GM21360 (cell line): Measurements from ENCODE around the gene COL23A1.

Experiments
- ATAC-seq: cut with Tn5 transposase; IDR thresholded peaks from one replicate; pipeline ENCODE4 v1.9.1; 2021; ENCODE audit warnings: mild to moderate bottlenecking, moderate library complexity; ENCODE audit not compliant: unreplicated experiment

COL23A1 gene

GRCh38 chr5:178348356-178349074 lies 241.7 kb downstream of the COL23A1 start:
- ATAC-seq: no peak

GRCh38 chr5:178347956-178348355 lies 242.2 kb downstream of the COL23A1 start:
- ATAC-seq: no peak

GRCh38 chr5:178346607-178347334 lies 243.4 kb downstream of the COL23A1 start:
- no peak for ATAC-seq

GRCh38 chr5:178343306-178343705 lies 246.9 kb downstream of the COL23A1 start:
- ATAC-seq: no peak

GRCh38 chr5:178341851-178342140 lies 248.4 kb downstream of the COL23A1 start:
- ATAC-seq: no peak

GRCh38 chr5:178341091-178341850 lies 248.9 kb downstream of the COL23A1 start:
- no peak for ATAC-seq

- no peak for ATAC-seq
Observed at GRCh38 chr5:178340637-178341036, 249.6 kb downstream of the COL23A1 start.

- no peak for ATAC-seq
Observed at GRCh38 chr5:178340187-178340586, 250.0 kb downstream of the COL23A1 start.

- ATAC-seq: no peak
Observed at GRCh38 chr5:178339272-178339671, 250.9 kb downstream of the COL23A1 start.

- ATAC-seq: no peak
Observed at GRCh38 chr5:178338750-178339144, 251.4 kb downstream of the COL23A1 start.

GRCh38 chr5:178338126-178338749 lies 252.0 kb downstream of the COL23A1 start:
- ATAC-seq: no peak

GRCh38 chr5:178337334-178337741 lies 252.9 kb downstream of the COL23A1 start:
- no peak for ATAC-seq

GRCh38 chr5:178336889-178337288 lies 253.3 kb downstream of the COL23A1 start:
- ATAC-seq: no peak

GRCh38 chr5:178335302-178336030 lies 254.7 kb downstream of the COL23A1 start:
- ATAC-seq: no peak

GRCh38 chr5:178334861-178335260 lies 255.3 kb downstream of the COL23A1 start:
- no peak for ATAC-seq

- no peak for ATAC-seq
Observed at GRCh38 chr5:178333821-178334481, 256.2 kb downstream of the COL23A1 start.

- ATAC-seq: no peak
Observed at GRCh38 chr5:178332210-178332641, 258.0 kb downstream of the COL23A1 start.

- ATAC-seq: no peak
Observed at GRCh38 chr5:178331491-178331996, 258.6 kb downstream of the COL23A1 start.

GRCh38 chr5:178330791-178331404 lies 259.3 kb downstream of the COL23A1 start:
- no peak for ATAC-seq
